ENCODE results near the gene NHERF2.

The NHERF2 gene

DNA sequence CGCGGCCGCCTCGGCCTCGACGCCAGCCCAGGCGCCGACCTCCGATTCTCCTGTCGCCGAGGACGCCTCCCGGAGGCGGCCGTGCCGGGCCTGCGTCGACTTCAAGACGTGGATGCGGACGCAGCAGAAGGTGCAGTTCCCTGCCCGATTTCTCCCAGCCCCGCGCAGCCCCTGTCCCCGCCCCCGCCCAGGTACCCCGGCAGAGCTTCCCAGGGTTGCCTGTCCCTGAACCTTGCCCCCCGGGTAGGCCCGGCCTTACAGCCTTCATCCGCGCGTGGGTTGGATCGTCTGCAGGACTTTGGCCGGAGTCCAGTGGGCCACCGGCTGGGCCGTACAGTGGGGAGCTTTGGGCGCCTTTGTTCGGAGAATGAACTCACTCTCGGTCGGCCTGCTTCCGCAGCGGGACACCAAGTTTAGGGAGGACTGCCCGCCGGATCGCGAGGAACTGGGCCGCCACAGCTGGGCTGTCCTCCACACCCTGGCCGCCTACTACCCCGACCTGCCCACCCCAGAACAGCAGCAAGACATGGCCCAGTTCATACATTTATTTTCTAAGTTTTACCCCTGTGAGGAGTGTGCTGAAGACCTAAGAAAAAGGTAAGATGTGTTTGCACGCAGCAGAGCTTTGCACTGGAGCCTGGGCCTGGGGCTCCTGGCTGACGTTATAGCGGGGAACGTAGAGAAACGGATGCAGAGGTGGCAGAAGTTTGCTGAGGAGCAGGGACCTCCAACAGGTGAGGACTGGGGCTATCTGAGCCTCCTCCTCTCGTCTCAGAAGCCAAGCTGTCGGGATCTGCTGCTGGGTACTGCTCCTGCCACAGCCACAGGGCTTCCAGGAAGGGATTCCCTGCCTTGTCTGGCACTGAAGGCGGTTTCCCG lies 42.1 kb upstream of the NHERF2 start:
- Histone ChIP-seq H4K91ac (ENCODE audit: low read length) (no peak overlapping the region), H3K79me1 (replicated peaks; ENCODE audit: low read length, poor library complexity, severe bottlenecking) (peaks cover 20% of the 10 kb centered on the region), H3K23ac (ENCODE audit: low read length in 2 of 2) (peak overlapping the region in 1 of 2 experiments; percentile 84), H3K27ac (ENCODE audit: low read length, poor library complexity, severe bottlenecking) (no peak overlapping the region), H3K4me1 (ENCODE audit: control insufficient read depth, insufficient read depth, low read depth, low read length) (peaks cover 33% of the 10 kb centered on the region), H3K36me3 (ENCODE audit: control insufficient read depth in 1 of 2, insufficient read depth in 2 of 2, low read depth in 1 of 2, low read length in 2 of 2) (peaks cover 18 to 37% of the 10 kb centered on the region in 2 experiments), H3K27me3 (ENCODE audit: control insufficient read depth in 1 of 2, insufficient read depth in 1 of 2, low read length in 2 of 2) (peaks cover 45 to 47% of the 10 kb centered on the region in 2 experiments), H3K4me2 (ENCODE audit: low read length, poor library complexity, severe bottlenecking) (peak overlapping the region; percentile 97), H3K4ac (ENCODE audit: low read depth in 1 of 2, low read length in 2 of 2) (peak overlapping the region; percentile 54 to 58), H3K9me3 (ENCODE audit: control insufficient read depth, low read length) (no peaks in the 10 kb centered on the region), H2AK5ac (ENCODE audit: low read length, severe bottlenecking) (no peak overlapping the region), H4K8ac (ENCODE audit: low read length) (peak overlapping the region; percentile 96), H3K4me3 (ENCODE audit: insufficient read depth in 1 of 2, low read depth in 1 of 2, low read length in 2 of 2) (peak overlapping the region; percentile 81 to 88), H3K9ac (ENCODE audit: low read length) (peak overlapping the region; percentile 89), H2BK5ac (ENCODE audit: low read depth, low read length, poor library complexity, severe bottlenecking) (no peak overlapping the region), H2BK120ac (ENCODE audit: low read depth, low read length) (peak overlapping the region; percentile 74), H3K14ac (ENCODE audit: low read length in 2 of 2) (peak overlapping the region in 1 of 2 experiments; percentile 91), H3K18ac (ENCODE audit: low read depth in 1 of 2, low read length in 2 of 2) (peak overlapping the region; percentile 75 to 87), H2BK15ac (ENCODE audit: low read depth, poor library complexity, severe bottlenecking) (no peak overlapping the region), H2BK12ac (ENCODE audit: low read length in 2 of 2) (peak overlapping the region in 1 of 2 experiments; percentile 26), H2AFZ (ENCODE audit: low read depth, low read length) (peak overlapping the region; percentile 84)
- 12% methylated on average over 46 of the region's 58 CpGs for WGBS
- no peak for DNase-seq

DNA sequence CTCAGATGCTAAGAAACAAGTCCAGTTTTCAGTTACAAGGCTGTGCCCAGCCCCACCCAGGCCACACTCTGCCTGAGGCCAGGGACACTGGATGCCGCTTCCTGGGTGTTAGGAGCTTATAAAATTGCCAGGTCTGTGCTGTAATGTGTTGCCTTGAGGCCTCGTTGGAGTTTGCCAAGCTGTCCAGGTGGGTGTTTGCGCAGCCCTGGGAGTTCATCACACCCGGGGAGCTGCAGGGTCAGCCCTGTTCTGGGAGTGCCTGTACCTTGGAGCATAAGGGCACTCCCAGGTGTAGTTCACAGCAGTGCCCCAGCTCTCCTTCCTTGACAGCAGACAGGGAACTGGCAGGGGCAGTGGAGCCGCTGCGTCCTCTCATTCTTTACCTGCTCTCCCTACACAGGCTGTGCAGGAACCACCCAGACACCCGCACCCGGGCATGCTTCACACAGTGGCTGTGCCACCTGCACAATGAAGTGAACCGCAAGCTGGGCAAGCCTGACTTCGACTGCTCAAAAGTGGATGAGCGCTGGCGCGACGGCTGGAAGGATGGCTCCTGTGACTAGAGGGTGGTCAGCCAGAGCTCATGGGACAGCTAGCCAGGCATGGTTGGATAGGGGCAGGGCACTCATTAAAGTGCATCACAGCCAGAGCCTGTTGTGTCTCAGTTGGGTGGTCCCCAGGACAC lies 41.1 kb upstream of the NHERF2 start:
- Histone ChIP-seq H4K91ac (ENCODE audit: low read length) (no peak overlapping the region), H2AFZ (ENCODE audit: low read depth, low read length) (no peak overlapping the region)

DNA sequence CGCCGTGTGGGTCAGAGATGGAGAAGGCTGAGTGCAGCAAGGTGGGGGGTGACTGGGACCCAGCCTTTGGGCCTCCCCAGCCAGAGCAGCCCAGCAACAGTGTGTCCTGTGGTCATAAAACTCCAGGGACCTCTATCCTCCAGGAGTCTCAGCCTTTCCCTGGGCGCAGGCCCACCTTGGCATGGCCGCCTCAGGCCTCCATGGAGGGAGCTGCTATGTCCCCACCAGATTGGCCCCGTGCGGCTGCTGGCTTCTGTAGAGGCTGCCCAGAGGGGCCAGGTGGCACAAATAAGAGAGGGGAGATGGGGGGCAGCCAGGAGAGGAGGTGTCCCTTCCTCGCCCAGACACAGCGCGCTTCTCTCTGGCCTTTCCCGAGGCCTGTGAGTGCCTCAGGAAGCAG lies 39.5 kb upstream of the NHERF2 start:
- Histone ChIP-seq H2BK5ac (ENCODE audit: low read depth, low read length, poor library complexity, severe bottlenecking) (no peak overlapping the region), H3K4me1 (ENCODE audit: control insufficient read depth, insufficient read depth, low read depth, low read length) (peaks cover 40% of the 10 kb centered on the region), H3K23ac (ENCODE audit: low read length in 2 of 2) (no peak overlapping the region), H3K36me3 (ENCODE audit: control insufficient read depth in 1 of 2, insufficient read depth in 2 of 2, low read depth in 1 of 2, low read length in 2 of 2) (peaks cover 18 to 32% of the 10 kb centered on the region in 2 experiments), H4K8ac (ENCODE audit: low read length) (no peak overlapping the region), H3K14ac (ENCODE audit: low read length in 2 of 2) (no peak overlapping the region), H3K18ac (ENCODE audit: low read depth in 1 of 2, low read length in 2 of 2) (no peak overlapping the region), H2BK12ac (ENCODE audit: low read length in 2 of 2) (no peak overlapping the region), H3K9ac (ENCODE audit: low read length) (no peak overlapping the region), H2BK15ac (ENCODE audit: low read depth, poor library complexity, severe bottlenecking) (no peak overlapping the region), H2AK5ac (ENCODE audit: low read length, severe bottlenecking) (no peak overlapping the region), H3K4ac (ENCODE audit: low read depth in 1 of 2, low read length in 2 of 2) (no peak overlapping the region), H3K4me2 (ENCODE audit: low read length, poor library complexity, severe bottlenecking) (no peak overlapping the region), H4K91ac (ENCODE audit: low read length) (no peak overlapping the region), H2BK120ac (ENCODE audit: low read depth, low read length) (no peak overlapping the region), H3K9me3 (ENCODE audit: control insufficient read depth, low read length) (no peaks in the 10 kb centered on the region), H3K27ac (ENCODE audit: low read length, poor library complexity, severe bottlenecking) (no peak overlapping the region), H2AFZ (ENCODE audit: low read depth, low read length) (no peak overlapping the region), H3K27me3 (ENCODE audit: control insufficient read depth in 1 of 2, insufficient read depth in 1 of 2, low read length in 2 of 2) (peaks cover 36 to 39% of the 10 kb centered on the region in 2 experiments), H3K79me1 (replicated peaks; ENCODE audit: low read length, poor library complexity, severe bottlenecking) (peaks cover 20% of the 10 kb centered on the region), H3K4me3 (ENCODE audit: insufficient read depth in 1 of 2, low read depth in 1 of 2, low read length in 2 of 2) (no peak overlapping the region)
- DNase-seq = no peak
- 98% methylated on average over 10 of the region's 10 CpGs for WGBS

More for the DNA sequence above, 41.1 kb upstream of the NHERF2 start:
- H4K8ac ChIP-seq (ENCODE audit: low read length) = no peak overlapping the region
- peak overlapping the region; percentile 89 for H3K9ac ChIP-seq (ENCODE audit: low read length)
- no peak overlapping the region for H2BK120ac ChIP-seq (ENCODE audit: low read depth, low read length)
- 93% methylated on average over 14 of the region's 14 CpGs for WGBS
- no peak overlapping the region for H2BK15ac ChIP-seq (ENCODE audit: low read depth, poor library complexity, severe bottlenecking)
- H3K9me3 ChIP-seq (ENCODE audit: control insufficient read depth, low read length) = no peaks in the 10 kb centered on the region
- no peak overlapping the region for H3K27ac ChIP-seq (ENCODE audit: low read length, poor library complexity, severe bottlenecking)
- H3K4me1 ChIP-seq (ENCODE audit: control insufficient read depth, insufficient read depth, low read depth, low read length) = peaks cover 36% of the 10 kb centered on the region
- H3K36me3 ChIP-seq (ENCODE audit: control insufficient read depth in 1 of 2, insufficient read depth in 2 of 2, low read depth in 1 of 2, low read length in 2 of 2) = peaks cover 18 to 30% of the 10 kb centered on the region in 2 experiments
- peak overlapping the region in 1 of 2 experiments; percentile 88 for H3K4me3 ChIP-seq (ENCODE audit: insufficient read depth in 1 of 2, low read depth in 1 of 2, low read length in 2 of 2)
- no peak overlapping the region for H3K23ac ChIP-seq (ENCODE audit: low read length in 2 of 2)
- no peak overlapping the region for H2BK12ac ChIP-seq (ENCODE audit: low read length in 2 of 2)
- peaks cover 20% of the 10 kb centered on the region for H3K79me1 ChIP-seq (replicated peaks; ENCODE audit: low read length, poor library complexity, severe bottlenecking)
- H2AK5ac ChIP-seq (ENCODE audit: low read length, severe bottlenecking) = no peak overlapping the region
- no peak overlapping the region for H2BK5ac ChIP-seq (ENCODE audit: low read depth, low read length, poor library complexity, severe bottlenecking)
- H3K18ac ChIP-seq (ENCODE audit: low read depth in 1 of 2, low read length in 2 of 2) = no peak overlapping the region
- H3K4ac ChIP-seq (ENCODE audit: low read depth in 1 of 2, low read length in 2 of 2) = no peak overlapping the region
- peaks cover 41 to 42% of the 10 kb centered on the region in 2 experiments for H3K27me3 ChIP-seq (ENCODE audit: control insufficient read depth in 1 of 2, insufficient read depth in 1 of 2, low read length in 2 of 2)
- peak overlapping the region; percentile 97 for H3K4me2 ChIP-seq (ENCODE audit: low read length, poor library complexity, severe bottlenecking)
- H3K14ac ChIP-seq (ENCODE audit: low read length in 2 of 2) = peak overlapping the region in 1 of 2 experiments; percentile 22
- DNase-seq = no peak
